PC-9 (cell line): ENCODE data around the gene KLHDC8B.
"Not testable (repeated sequence)": the region's sequence is repeated elsewhere in the genome, so short reads cannot be mapped to it uniquely, and the experiment has no call there.

Experiments used
- EZH2 ChIP-seq: fragments of 200-600 bp; sonication (generic); IDR thresholded peaks from 2 replicates; pipeline ENCODE4 v1.8.0; 2017; ENCODE audit warnings: antibody characterized with exemption, low read depth
- TF ChIP-seq, protein P1 (sequence below): fragments of 200-600 bp; sonication (generic); conservative IDR thresholded peaks from 2 replicates; pipeline ENCODE4 v1.6.1; 2017; ENCODE audit warnings: mixed run types, antibody characterized with exemption, mild to moderate bottlenecking, moderate library complexity

DNA sequence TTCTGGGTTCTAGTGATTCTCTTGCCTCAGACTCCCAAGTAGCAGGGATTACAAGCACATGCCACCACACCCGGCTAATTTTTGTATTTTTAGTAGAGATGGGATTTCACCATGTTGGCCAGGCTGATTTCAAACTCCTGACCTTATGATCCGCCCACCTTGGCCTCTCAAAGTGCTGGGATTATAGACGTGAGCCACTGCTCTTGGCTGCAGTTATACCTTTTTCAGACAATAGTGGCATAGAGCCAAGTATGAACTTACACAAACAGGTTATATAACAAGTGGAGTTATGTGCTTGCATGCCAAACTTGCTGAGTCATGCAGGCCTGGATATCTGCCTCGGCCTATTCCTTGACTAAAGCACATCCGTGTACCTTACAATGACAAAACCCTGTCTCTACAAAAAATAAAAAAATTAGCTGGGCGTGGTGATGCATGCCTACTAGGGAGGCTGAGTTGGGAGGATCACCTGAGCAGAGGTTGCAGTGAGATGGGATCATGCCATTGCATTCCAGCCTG lies 47.1 kb downstream of the KLHDC8B start:
- TF ChIP-seq, protein P1, sequence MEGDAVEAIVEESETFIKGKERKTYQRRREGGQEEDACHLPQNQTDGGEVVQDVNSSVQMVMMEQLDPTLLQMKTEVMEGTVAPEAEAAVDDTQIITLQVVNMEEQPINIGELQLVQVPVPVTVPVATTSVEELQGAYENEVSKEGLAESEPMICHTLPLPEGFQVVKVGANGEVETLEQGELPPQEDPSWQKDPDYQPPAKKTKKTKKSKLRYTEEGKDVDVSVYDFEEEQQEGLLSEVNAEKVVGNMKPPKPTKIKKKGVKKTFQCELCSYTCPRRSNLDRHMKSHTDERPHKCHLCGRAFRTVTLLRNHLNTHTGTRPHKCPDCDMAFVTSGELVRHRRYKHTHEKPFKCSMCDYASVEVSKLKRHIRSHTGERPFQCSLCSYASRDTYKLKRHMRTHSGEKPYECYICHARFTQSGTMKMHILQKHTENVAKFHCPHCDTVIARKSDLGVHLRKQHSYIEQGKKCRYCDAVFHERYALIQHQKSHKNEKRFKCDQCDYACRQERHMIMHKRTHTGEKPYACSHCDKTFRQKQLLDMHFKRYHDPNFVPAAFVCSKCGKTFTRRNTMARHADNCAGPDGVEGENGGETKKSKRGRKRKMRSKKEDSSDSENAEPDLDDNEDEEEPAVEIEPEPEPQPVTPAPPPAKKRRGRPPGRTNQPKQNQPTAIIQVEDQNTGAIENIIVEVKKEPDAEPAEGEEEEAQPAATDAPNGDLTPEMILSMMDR = not testable (repeated sequence)
- not testable (repeated sequence) for TF ChIP-seq EZH2
